Activated naive CD4-positive, alpha-beta T cell (primary cell): ENCODE data around the gene CADPS2.
"Not testable (repeated sequence)": the region's sequence is repeated elsewhere in the genome, so short reads cannot be mapped to it uniquely, and the experiment has no call there.

Experiments
- DNase-seq, 4 experiments: peaks; one replicate each; lab custom pipeline; 2025; lab: John Stamatoyannopoulos, UW

CADPS2 gene

GRCh38 chr7:122709930-122710646 is 176.2 kb downstream of the CADPS2 start:
- DNase-seq = no peak

- DNase-seq = no peak
Observed at GRCh38 chr7:122706836-122707235, 179.4 kb downstream of the CADPS2 start.

GRCh38 chr7:122702872-122703510 is 183.3 kb downstream of the CADPS2 start, which contains the start of gene RNF148:
Gene RNF148, minus strand, starts transcription at chr7:122702922. Its CDS starts 172 bp downstream, at chr7:122702750.
- DNase-seq = no peak

DNA sequence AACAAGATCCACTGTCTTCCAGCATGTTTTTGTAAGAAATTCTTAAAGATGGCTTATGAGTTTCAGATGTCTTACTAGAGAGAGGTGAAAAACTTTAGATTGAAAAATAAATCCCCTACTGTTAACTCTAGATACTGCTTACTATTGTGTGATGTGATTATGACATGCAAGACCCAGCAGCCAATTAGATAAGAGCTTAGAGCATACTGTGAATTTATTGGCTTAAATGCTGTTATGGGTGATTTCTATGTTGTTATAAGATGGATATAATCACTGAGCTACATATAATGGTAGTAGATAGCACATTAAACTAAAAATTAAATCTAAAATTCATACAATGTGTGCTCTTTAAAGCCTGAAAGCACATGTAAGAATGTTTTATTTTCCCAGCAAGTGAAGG is 187.2 kb downstream of the CADPS2 start, which contains the start of gene RNF133:
Gene RNF133 (minus strand): TSS at position 101 of the 400 bp plus-strand sequence. CDS start 199 bp downstream, outside the sequence.
- no peak for DNase-seq

DNA sequence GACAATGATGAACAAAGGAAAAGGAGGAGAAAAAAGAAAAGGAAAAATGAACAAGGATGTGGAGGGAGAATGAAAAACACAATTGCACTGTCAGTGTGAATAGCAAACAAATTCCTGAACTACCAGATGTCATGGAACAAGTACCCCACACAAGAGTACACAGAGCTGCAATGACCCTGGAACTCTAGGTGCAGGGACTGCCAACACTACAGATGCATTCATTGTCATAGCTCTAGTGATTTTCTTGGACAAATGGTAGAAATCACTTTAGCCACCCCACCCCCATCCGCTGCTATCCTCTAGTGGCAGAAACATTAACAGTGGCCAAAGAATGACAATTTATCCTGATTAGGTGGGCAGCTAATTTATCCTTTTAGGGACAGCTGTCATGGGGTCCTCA is 190.4 kb downstream of the CADPS2 start:
- no peak for DNase-seq

GRCh38 chr7:122694697-122695096 is 191.6 kb downstream of the CADPS2 start:
- DNase-seq = no peak

DNA sequence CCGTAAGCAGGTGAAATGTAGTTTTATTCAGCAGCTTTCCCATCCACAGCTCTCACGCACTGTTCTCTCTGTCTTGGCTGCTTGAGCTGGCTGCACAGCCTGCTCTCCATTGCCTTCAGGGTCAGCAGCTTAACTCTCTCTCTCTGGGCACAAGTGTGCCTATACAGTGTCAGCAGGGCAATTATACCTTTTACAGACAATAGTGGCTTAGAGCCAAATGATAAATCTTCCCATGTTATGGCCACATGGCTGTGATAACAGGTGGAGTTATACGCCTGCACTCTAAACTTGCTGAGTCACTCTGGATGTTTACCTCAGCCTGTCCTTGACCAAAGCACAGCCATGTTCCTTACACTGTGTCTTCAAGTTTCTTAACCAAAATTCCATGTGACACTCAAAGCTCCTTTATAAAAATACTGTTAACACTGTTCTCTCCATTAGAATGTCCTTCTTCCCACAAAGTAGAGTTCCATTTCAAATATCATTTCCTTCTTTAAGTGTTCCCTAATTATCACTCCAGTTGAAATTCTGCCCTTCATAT is 193.4 kb downstream of the CADPS2 start:
- DNase-seq = no peak

DNA sequence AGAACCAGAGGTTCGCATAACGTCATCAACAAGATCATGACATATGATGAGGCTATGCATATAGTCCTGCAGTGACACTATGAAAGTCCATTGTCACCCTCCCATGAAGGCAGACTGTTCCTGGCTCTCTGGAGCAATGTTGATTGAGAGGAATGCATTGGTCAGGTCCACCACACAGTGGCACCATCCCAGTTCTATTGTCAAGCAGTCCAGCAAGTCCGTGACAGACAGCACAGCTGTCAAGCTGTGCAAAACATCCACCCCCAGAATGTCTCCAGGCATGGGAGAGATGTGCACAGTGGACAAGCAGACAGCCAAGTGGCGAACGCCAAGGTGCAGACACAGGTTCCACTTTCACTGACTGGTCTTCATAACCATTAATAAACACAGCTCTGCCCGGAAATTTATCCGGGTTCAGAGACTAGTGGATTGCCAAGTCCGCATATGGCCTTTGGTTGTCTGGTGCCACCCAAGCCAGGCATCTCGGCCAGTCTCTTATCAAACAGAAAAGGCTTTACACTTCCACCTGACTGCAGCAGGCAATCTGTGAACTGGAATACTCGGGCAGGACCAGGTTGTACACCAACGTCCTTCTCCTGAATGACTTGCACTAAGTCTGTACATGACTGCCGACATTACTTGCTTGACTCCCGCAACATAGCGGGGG is 194.6 kb downstream of the CADPS2 start:
- DNase-seq = no peak

GRCh38 chr7:122689346-122690109 is 196.7 kb downstream of the CADPS2 start:
- DNase-seq = no peak

DNA sequence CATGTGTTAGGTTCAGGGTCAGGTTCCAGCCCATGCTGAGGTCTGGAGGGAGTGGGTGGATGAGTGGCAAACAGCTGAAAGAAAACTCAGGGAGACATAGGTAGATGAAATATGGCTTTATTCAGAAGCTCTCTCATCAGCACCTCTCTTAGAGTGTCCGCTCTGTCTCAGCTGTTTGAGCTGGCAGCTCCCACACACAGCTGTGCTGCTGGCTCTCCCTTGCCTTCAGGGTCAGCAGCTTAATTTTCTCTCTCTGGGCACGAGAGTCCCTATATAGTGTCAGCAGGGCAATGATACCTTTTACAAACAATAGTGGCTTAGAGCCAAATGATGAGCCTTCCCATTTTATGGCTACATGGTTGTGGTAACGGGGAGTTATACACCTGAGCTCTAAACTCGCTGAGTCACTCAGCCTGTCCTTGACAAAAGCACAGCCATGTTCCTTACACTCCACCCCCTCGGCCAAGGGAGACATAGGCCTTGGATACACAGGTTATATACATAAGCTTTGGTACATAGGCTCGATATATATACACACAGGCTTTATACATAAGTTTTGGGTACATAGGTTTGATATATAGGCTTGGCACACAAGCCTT is 197.8 kb downstream of the CADPS2 start:
- no peak for DNase-seq

- no peak for DNase-seq
Observed at GRCh38 chr7:122686360-122686878, 199.8 kb downstream of the CADPS2 start.

DNA sequence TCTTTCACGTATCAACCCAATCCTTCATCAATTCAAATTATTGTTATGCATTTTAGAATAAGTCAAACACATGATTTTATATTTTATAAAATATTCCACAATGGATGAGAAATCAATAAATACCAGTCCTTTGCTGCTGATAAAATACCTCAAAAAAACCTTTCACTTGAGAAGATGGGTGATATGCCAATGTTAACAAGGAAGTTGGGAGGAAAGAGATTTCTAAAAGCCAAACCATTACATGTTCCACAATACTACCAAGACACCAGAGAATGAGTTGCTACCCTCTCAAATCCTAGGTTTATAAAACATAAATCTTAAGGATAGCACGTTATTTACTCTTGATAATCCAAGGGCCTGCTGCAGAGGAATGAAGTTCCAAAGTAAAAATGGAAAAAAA is 201.8 kb downstream of the CADPS2 start:
- DNase-seq = no peak

- no peak for DNase-seq
Observed at GRCh38 chr7:122682815-122683550, 203.3 kb downstream of the CADPS2 start.

- DNase-seq = not testable (repeated sequence)
Observed at GRCh38 chr7:122681186-122681585, 205.1 kb downstream of the CADPS2 start.

- no peak for DNase-seq
Observed at GRCh38 chr7:122679813-122680212, 206.4 kb downstream of the CADPS2 start.

GRCh38 chr7:122679269-122679709 is 207.0 kb downstream of the CADPS2 start:
- not testable (repeated sequence) for DNase-seq

DNA sequence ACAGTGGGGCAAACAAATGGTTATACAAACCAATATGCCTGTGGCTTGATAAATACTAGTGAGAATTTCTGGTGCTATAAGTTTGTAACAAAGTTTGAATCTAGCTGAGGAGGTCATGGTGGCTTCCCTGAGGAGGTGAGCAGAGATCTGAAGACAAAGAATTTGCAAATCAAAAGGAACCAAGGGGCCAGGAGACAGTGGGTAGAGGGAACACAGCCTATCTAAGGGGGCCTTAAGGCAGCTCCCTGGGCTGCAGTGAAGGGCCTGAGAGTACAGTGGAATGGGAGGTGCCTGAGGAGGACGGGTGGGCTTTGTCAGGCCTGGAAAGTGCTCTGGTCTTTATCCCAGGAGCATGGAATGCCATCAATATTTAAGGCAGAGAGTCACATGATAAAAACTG is 209.1 kb downstream of the CADPS2 start:
- DNase-seq = no peak

DNA sequence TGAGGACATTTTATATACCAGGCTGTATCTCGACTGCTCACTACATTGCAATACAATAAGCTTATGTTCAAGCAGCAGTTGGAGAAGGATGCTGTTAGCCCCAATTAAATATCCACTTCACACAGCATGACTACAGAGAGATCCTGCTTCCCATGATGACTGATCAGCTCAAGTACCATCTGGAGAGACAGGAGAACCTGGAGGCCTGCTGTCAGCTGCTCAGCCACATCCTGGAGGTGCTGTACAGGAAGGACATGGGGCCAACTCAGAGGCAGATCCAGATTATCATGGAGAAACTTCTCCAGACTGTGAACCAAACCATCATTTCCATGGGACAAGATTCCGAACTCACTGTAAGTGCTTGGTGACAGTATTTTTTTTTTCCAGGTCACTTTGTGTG is 209.8 kb downstream of the CADPS2 start:
- no peak for DNase-seq

DNA sequence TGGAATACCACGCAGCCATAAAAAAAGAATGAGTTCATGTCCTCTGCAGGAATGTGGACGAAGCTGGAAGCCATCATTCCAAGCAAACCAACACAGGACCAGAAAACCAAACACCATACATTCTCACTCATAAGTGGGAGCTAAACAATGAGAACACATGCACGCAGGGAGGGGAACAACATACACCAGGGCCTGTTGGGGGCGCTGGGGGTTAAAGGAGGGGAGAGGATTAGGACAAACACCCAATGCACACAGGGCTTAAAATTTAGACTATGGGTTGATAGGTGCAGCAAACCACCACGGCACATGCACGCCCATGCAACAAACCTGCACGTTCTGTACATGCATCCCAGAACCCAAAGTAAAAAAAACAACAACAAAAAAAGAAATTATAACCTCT is 210.6 kb downstream of the CADPS2 start:
- DNase-seq = no peak

GRCh38 chr7:122675011-122675410 is 211.2 kb downstream of the CADPS2 start:
- DNase-seq = no peak
